ENCODE measurements around the gene SOCS3.

DNA sequence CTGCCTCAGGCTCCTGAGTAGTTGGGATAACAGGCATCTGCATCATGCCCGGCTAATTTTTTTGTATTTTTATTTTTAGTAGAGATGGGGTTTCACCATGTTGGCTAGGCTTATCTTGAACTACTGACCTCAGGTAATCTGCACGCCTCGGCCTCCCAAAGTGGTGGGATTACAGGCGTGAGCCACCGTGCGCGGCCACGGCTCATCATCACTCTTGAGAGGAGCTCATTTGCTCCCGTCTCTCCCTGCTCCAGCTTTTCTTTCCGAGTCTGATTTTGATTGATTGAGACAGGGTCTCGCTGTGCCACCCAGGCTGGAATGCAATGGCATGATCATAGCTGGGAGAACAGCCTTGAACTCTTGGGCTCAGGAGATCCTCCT lies 31.2 kb upstream of the SOCS3 start:
- TF ChIP-seq, protein P1, sequence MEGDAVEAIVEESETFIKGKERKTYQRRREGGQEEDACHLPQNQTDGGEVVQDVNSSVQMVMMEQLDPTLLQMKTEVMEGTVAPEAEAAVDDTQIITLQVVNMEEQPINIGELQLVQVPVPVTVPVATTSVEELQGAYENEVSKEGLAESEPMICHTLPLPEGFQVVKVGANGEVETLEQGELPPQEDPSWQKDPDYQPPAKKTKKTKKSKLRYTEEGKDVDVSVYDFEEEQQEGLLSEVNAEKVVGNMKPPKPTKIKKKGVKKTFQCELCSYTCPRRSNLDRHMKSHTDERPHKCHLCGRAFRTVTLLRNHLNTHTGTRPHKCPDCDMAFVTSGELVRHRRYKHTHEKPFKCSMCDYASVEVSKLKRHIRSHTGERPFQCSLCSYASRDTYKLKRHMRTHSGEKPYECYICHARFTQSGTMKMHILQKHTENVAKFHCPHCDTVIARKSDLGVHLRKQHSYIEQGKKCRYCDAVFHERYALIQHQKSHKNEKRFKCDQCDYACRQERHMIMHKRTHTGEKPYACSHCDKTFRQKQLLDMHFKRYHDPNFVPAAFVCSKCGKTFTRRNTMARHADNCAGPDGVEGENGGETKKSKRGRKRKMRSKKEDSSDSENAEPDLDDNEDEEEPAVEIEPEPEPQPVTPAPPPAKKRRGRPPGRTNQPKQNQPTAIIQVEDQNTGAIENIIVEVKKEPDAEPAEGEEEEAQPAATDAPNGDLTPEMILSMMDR (IDR thresholded peaks at IDR 0.05): no peak
- no peak for TF ChIP-seq POLR2AphosphoS5 (IDR thresholded peaks at IDR 0.05)
- no peak for TF ChIP-seq POLR2A (IDR thresholded peaks at IDR 0.05)

Data from sigmoid colon (tissue), 4 donors.